ENCODE results near the gene PPP2R5E. TPM values are rescaled to one million over a fixed set of nuclear protein-coding genes. Genes with fewer than 3 reads are reported as not detected.

Gene PPP2R5E
- total and polyA plus RNA-seq, 10 of the 15 experiments (the other 5 are each of a cell fraction or from before 2014, with no cell fraction given): 11.4 to 56.2 (median 22.7) TPM

GRCh38 chr14:63524537-63525155, 18.5 kb downstream of the PPP2R5E start:
- H3K4me2 ChIP-seq (ENCODE audit: control insufficient read depth, insufficient read depth): peak overlapping the region; percentile 85
- peak overlapping the region; percentile 79 for H3K27ac ChIP-seq (ENCODE audit: control insufficient read depth, insufficient read depth)
- CTCF ChIA-PET: interaction anchor here (0.9 to 1.4 kb wide), 2 partner anchors 13 kb away, joined by 3 read pairs; no protein-coding TSS in a partner anchor
- no TSS peak for BruUV-seq (replicated peaks)
- DNase-seq (ENCODE audit: low read depth, low spot score) (peak; percentile 45), ATAC-seq (peak; percentile 50), FAIRE-seq (peak; percentile 70)
- no peak overlapping the region for H2AFZ ChIP-seq (ENCODE audit: control insufficient read depth, low read depth, low read length)
- no peaks in the 10 kb centered on the region for H4K20me1 ChIP-seq (ENCODE audit: control insufficient read depth, insufficient read depth)
- in situ Hi-C loops (cut with MboI) (no loop called here), intact Hi-C loops (cut with micrococcal nuclease; ENCODE audit: unreplicated experiment) (no loop called here)
- no peaks in the 10 kb centered on the region for H3K27me3 ChIP-seq (replicated peaks in 1 of 2; ENCODE audit: control insufficient read depth in 2 of 2, insufficient read depth in 2 of 2, low read length in 1 of 2)
- POLR2A ChIA-PET: interaction anchor here (0.6 to 1.1 kb wide), 3 partner anchors 11 to 99 kb away, joined by 3 to 6 read pairs (median 3); partner anchors contain the start of gene PPP2R5E
- peaks cover 10% of the 10 kb centered on the region for H3K4me1 ChIP-seq (ENCODE audit: control insufficient read depth, insufficient read depth, low read length)
- H3K9me3 ChIP-seq (replicated peaks; ENCODE audit: control insufficient read depth, insufficient read depth, low read length): no peaks in the 10 kb centered on the region; the same call in 2 of the 3 replicates
- peaks cover 32% of the 10 kb centered on the region for H3K79me2 ChIP-seq (ENCODE audit: control insufficient read depth, insufficient read depth, low read length)
- WGBS (ENCODE audit: insufficient coverage, insufficient replicate concordance, low lambda C conversion rate, missing lambda C conversion rate): under 1% methylated on average over 12 of the region's 12 CpGs
- peaks cover 0 to 9% of the 10 kb centered on the region in 2 experiments; a peak in 3 of 4 replicates for H3K36me3 ChIP-seq (ENCODE audit: control insufficient read depth in 2 of 2, insufficient read depth in 2 of 2, low read length in 1 of 2)
- H3K4me3 ChIP-seq: no peak overlapping the region
- RAD21 ChIA-PET (ENCODE audit: unreplicated experiment): interaction anchor here (0.9 to 1.5 kb wide), 3 partner anchors 12 to 22 kb away, joined by 3 read pairs; no protein-coding TSS in a partner anchor
- peak overlapping the region; percentile 26; the same call in 1 of the 2 replicates for H3K9ac ChIP-seq (ENCODE audit: control insufficient read depth, insufficient read depth, low read length)
- SMC1A ChIA-PET (ENCODE audit: uncharacterized antibody, unreplicated experiment): interaction anchor here (1.9 to 2.0 kb wide), 2 partner anchors 13 to 70 kb away, joined by 5 read pairs; no protein-coding TSS in a partner anchor
- TF ChIP-seq RAD21 (IDR thresholded peaks at IDR 0.05; ENCODE audit: insufficient read depth, low read depth, low read length) (peak; percentile 26; the same call in 1 of the 2 replicates), ZNF384 (IDR thresholded peaks at IDR 0.05; ENCODE audit: borderline replicate concordance, low read depth, low read length) (no peak), GATAD2B (conservative IDR thresholded peaks at IDR 0.05; ENCODE audit: low read depth) (no peak), IRF4 (IDR thresholded peaks at IDR 0.05; ENCODE audit: low read depth, low read length) (no peak), ZBED1 (IDR thresholded peaks at IDR 0.05; ENCODE audit: borderline replicate concordance) (0 out of 2 replicates have a peak, but pooled peaks have one; percentile 19), FOS (IDR thresholded peaks at IDR 0.05; ENCODE audit: borderline replicate concordance, extremely low read depth, insufficient read length) (no peak), POU2F2 (IDR thresholded peaks at IDR 0.05; ENCODE audit: borderline replicate concordance, low read depth, low read length) (no peak), SPI1 (IDR thresholded peaks at IDR 0.05; ENCODE audit: borderline replicate concordance, insufficient read depth, low read depth, low read length) (no peak), FOXM1 (IDR thresholded peaks at IDR 0.05; ENCODE audit: low read depth, low read length) (0 out of 2 replicates have a peak, but pooled peaks have one; percentile 36), RCOR1 (conservative IDR thresholded peaks at IDR 0.05; ENCODE audit: low read depth, low read length) (no peak), BCL11A (IDR thresholded peaks at IDR 0.05; ENCODE audit: low read depth, low read length) (no peak), CREB1 (IDR thresholded peaks at IDR 0.05; ENCODE audit: low read depth) (peak; percentile 69), TBL1XR1 (IDR thresholded peaks at IDR 0.05; ENCODE audit: low read depth, low read length) (no peak), CHD4 (IDR thresholded peaks at IDR 0.05) (no peak), KDM1A (IDR thresholded peaks at IDR 0.05; ENCODE audit: borderline replicate concordance) (no peak), MTA3 (IDR thresholded peaks at IDR 0.05; ENCODE audit: borderline replicate concordance, low read length) (no peak), TARDBP (IDR thresholded peaks at IDR 0.05; ENCODE audit: borderline replicate concordance) (no peak), HDAC6 (IDR thresholded peaks at IDR 0.05; ENCODE audit: unreplicated experiment) (no peak), ETV6 (conservative IDR thresholded peaks at IDR 0.05 in 1 of 2, IDR thresholded peaks at IDR 0.05 in 1 of 2; ENCODE audit: borderline replicate concordance in 1 of 2, low read depth in 1 of 2) (peak in 1 of 2 experiments; percentile 71; a peak in 1 of 4 replicates), CBFB (IDR thresholded peaks at IDR 0.05; ENCODE audit: low read depth) (peak; percentile 93), RELA (IDR thresholded peaks at IDR 0.05; ENCODE audit: borderline replicate concordance, partially characterized antibody) (no peak), POLR2A (IDR thresholded peaks at IDR 0.05; ENCODE audit: low read depth, low read length) (no peak), BHLHE40 (IDR thresholded peaks at IDR 0.05; ENCODE audit: borderline replicate concordance in 1 of 2, low read depth in 2 of 2, low read length in 1 of 2) (peak in 1 of 2 experiments; percentile 47; a peak in 1 of 4 replicates)
- TF ChIP-seq, protein P1, sequence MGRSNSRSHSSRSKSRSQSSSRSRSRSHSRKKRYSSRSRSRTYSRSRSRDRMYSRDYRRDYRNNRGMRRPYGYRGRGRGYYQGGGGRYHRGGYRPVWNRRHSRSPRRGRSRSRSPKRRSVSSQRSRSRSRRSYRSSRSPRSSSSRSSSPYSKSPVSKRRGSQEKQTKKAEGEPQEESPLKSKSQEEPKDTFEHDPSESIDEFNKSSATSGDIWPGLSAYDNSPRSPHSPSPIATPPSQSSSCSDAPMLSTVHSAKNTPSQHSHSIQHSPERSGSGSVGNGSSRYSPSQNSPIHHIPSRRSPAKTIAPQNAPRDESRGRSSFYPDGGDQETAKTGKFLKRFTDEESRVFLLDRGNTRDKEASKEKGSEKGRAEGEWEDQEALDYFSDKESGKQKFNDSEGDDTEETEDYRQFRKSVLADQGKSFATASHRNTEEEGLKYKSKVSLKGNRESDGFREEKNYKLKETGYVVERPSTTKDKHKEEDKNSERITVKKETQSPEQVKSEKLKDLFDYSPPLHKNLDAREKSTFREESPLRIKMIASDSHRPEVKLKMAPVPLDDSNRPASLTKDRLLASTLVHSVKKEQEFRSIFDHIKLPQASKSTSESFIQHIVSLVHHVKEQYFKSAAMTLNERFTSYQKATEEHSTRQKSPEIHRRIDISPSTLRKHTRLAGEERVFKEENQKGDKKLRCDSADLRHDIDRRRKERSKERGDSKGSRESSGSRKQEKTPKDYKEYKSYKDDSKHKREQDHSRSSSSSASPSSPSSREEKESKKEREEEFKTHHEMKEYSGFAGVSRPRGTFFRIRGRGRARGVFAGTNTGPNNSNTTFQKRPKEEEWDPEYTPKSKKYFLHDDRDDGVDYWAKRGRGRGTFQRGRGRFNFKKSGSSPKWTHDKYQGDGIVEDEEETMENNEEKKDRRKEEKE (IDR thresholded peaks at IDR 0.05): no peak

All from GM12878 (cell line).